Epithelial cell of proximal tubule (primary cell): ENCODE results near the gene EBNA1BP2. TPM values are rescaled to one million over a fixed set of nuclear protein-coding genes. Genes with fewer than 3 reads are reported as not detected.

ENCODE experiments used
- DNase-seq: peaks from one replicate; pipeline ENCODE4 v3.0.0-alpha.2; 2011; ENCODE audit warnings: low read depth
- H3K4me3 ChIP-seq: 2 replicates; pipeline ENCODE4 v1.5.1; 2011; ENCODE audit warnings: low read depth, mild to moderate bottlenecking, low read length
- total RNA-seq: library from RNA; depleted of rRNA; stranded (reverse); fragments of >200 nt; gene quantifications from 2 replicates; pipeline ENCODE4 v1.2.3, GENCODE V29; 2015
- TF ChIP-seq, protein P1 (sequence below): conservative IDR thresholded peaks from 2 replicates; pipeline ENCODE4 v1.5.1; 2012; ENCODE audit warnings: low read depth, mild to moderate bottlenecking, low read length

Gene EBNA1BP2
- total RNA-seq, 1 donor from 2014 or later = 117 TPM

DNA sequence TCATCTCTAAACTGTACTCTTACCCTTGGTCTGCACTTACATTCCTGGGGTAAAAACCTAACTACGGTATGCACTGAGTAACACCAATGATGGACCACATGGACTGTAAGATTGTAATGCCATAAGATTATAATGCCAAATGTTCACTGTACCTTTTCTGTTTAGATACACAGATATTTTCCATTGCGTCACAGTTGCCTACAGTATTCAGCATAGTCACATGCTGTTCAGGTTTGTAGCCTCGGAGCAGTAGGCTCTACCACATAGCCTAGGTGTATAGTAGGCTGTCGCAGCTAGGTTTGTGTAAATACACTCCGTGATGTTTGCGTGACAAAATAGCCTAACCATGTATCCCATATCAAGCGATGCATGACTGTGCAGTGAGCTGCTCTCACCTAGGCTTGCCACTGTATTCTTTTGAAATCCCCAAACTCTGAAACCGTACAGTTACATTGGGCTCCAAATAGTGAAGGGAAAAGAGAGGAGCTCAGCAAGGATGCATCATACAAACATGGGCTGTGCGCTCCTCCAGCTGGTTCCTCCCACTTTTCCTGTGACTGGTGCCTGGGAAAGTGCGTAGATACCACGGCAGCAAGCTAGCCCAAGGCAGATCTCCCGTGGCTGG, 35.3 kb upstream of the EBNA1BP2 start:
- DNase-seq = peak; percentile 52
- peak overlapping the region; percentile 1 for H3K4me3 ChIP-seq
- TF ChIP-seq, protein P1, sequence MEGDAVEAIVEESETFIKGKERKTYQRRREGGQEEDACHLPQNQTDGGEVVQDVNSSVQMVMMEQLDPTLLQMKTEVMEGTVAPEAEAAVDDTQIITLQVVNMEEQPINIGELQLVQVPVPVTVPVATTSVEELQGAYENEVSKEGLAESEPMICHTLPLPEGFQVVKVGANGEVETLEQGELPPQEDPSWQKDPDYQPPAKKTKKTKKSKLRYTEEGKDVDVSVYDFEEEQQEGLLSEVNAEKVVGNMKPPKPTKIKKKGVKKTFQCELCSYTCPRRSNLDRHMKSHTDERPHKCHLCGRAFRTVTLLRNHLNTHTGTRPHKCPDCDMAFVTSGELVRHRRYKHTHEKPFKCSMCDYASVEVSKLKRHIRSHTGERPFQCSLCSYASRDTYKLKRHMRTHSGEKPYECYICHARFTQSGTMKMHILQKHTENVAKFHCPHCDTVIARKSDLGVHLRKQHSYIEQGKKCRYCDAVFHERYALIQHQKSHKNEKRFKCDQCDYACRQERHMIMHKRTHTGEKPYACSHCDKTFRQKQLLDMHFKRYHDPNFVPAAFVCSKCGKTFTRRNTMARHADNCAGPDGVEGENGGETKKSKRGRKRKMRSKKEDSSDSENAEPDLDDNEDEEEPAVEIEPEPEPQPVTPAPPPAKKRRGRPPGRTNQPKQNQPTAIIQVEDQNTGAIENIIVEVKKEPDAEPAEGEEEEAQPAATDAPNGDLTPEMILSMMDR = no peak

DNA sequence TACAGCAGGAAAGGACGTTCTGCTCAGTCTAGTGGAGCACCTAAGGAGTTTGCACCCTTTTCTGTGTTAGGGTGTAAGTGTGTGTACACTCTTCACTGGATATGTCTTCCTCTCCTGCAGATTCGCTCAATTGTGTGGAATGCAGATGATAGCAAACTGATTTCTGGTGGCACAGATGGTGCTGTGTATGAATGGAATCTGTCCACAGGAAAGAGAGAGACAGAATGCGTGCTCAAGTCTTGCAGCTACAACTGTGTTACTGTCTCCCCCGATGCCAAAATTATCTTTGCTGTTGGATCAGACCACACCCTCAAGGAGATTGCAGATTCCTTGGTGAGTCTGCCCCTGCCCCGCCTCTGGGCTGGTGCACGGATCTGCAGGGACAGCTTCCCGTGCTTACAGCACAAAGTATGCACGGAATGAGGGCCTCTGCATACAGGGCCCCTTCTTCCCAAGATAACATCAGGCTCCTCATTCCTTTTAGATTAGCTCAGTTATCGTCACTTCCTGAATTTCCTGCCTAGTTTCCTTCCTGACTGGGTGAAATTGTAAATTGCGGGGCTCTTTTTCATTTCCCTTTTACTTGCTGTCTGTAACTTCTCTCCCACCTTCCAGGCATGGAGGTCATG, 34.6 kb upstream of the EBNA1BP2 start:
- peak; percentile 54 for DNase-seq
- TF ChIP-seq, protein P1 = no peak
- peak overlapping the region; percentile 1 for H3K4me3 ChIP-seq

DNA sequence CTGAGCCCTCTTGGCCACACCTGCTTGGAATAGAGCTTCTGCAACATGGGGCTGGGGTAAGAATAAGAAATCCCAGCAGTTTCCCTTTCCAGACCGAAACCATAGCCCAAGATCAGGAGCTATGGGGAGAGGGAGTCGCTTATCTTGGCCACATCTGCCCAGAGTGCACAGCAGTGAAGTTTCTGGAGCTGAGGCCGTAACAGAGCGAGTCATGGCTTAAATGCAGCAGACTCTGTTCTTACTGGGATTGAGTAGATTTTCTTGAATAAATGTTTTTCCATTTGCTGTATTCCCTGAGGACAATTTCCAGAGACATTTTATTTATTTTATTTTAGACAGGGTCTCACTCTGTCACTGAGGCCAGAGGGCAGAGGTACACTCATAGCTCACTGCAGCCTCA, 33.6 kb upstream of the EBNA1BP2 start:
- no peak for DNase-seq
- TF ChIP-seq, protein P1 = no peak
- no peak overlapping the region for H3K4me3 ChIP-seq

DNA sequence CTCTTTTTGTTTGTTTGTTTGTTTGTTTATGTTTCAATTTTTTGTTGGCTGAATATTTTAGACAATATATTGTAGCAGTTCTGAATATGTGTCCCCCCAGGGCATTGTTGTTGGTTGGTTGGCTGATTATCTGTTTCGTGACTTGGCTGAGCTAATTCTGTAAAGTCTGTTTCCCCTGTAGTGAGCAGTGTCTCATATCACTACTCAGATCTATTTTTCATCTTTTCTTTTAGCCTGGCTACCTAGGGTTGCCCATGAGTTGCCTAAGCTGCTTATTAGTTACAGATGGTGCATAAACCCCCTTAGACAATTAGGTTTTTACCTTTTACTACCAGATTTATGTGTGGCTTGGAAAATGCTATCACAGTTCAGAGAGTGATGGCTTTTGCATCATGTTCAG, 32.3 kb upstream of the EBNA1BP2 start:
- TF ChIP-seq, protein P1 = no peak
- no peak for DNase-seq
- H3K4me3 ChIP-seq = no peak overlapping the region

DNA sequence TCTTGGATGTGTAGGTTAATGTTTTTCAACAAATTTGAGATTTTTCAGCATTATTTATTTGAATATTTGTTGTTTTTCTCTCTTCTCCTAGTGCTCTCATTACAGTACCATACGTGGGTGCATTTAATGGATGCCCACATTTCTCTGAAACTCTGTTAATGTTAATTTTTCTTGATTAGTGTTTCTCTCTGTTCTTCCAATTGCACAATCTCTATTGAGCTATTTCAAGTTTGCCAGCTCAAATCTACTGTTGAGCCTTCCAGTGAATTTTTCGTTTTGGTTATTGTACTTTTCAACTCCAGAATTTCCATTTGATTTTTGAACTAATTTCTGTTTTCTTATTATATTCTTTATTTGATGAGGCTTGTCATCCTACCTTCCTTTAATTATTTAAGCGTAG, 31.8 kb upstream of the EBNA1BP2 start:
- DNase-seq = no peak
- TF ChIP-seq, protein P1 = no peak

DNA sequence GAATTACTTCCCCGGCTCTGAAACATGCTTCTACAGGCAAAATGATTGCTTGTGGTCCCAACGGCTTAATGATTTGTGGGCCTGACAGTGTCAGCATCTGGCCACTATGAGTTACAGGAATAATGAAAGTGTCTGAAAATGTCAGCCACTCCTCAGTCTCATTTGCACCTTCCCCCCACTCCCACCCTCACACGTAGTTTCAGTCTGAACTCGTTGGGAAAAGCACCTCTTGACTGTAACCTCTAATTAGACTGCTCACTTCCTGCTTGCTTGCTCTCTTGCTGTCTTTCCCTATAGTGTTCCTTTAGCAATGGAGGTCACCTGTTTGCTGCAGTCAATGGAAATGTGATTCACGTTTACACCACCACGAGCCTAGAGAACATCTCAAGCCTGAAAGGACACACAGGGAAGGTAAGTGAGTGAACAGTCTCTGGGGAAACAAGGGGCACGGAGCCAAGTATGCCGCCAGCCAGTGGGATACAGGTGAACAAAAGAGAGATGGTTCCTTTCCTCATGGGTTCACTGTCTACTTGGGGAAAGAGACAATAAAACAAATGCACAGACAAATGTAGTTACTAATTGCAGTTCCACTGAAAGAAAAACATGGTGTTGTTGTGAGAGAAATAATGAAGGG, 27.1 kb upstream of the EBNA1BP2 start:
- TF ChIP-seq, protein P1 = no peak
- no peak for DNase-seq

More for the DNA sequence above, 31.8 kb upstream of the EBNA1BP2 start:
- no peak overlapping the region for H3K4me3 ChIP-seq

More for the DNA sequence above, 27.1 kb upstream of the EBNA1BP2 start:
- no peak overlapping the region for H3K4me3 ChIP-seq
